Stimulated activated CD8-positive, alpha-beta memory T cell treated with anti-CD3 and anti-CD28 coated beads, Interleukin-4, amount 100 ng/mL, for 4 hours (primary cell): Measurements from ENCODE around the gene MRNIP.
"Not testable (repeated sequence)": the region's sequence is repeated elsewhere in the genome, so short reads cannot be mapped to it uniquely, and the experiment has no call there.

Experiments used
- DNase-seq, 2 donors: peaks; one replicate each; pipeline ENCODE4 v3.0.0-alpha.2; 2020; ENCODE audit warnings: low read depth in 2 of 2, low spot score in 1 of 2

The MRNIP gene

DNA sequence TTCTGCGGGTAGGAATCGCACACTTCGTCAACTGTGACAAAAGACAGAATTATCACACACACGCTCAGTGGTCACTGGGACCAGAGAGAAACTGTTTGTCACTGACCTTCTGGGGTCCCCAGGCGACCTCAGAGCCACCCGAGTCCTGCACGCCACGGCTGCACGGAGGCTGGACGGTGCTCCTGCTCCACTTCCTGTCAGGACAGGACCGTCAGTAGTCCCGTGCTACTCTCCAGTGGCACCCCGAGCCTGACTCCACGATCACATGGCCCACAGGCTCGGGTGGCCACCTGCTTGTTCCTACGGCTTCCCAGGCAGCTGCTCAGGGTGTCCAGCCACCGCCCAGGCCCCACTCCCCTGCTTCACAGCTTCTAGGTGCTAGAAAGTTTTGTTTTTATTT, 17.9 kb downstream of the MRNIP start:
- DNase-seq, result no peak

DNA sequence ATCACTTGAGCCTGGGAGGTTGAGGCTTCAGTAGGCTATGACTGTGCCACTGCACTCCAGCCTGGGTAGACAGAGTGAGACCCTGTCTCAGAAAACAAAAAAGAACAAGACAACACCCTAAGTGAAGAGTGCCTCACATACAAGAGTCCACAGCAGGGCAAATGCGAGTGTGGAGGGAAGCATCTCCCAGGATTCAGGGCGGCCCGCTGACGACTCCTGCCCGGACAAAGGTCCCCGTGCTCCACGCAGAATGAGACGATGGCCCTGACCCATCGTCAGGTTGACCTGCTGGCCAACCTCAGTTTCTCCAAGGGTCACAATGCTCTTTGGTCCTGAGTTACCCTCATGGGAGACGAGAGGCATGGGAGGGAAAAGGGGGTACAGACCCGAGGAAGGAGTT, 18.3 kb downstream of the MRNIP start:
- no peak for DNase-seq

DNA sequence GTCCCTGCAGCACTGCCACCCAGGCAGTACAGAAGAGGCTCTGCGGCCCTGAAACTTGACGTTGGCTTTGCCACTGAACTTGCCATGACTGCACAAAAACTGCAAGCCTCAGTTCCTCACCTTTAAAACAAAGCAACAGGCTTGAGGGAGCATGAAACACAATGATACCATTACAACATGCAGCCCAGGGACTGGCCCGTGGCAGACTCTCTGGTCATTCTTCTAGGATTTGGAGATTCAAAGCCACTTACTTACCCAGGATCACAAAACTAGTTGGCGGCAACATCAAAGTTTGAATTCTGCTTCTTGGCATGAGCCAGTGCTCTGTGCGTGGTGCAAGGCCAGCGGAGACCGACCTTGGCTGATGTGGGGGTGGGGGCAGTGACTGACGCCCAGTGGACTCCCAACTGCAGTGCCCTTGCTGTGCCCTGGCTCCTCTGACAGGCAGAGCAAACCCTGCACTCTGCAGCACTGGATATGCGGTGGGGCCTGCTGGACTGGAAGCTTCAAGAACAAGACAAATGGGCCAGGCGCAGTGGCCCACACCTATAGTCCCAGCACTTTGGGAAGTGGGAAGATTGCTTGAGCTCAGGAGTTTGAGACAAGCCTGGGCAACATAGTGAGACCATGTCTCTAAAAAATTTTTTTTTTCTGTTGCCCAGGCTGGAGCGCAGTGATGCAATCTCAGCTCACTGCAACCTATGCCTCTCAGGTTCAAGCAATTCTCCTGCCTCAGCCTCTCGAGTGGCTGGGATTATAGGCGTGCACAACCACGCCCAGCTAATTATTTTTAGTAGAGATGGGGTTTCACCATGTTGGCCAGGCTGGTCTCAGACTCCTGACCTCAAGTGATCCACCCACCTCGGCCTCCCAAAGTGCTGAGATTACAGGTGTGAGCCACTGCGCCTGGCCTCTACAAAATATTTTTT, 19.0 kb downstream of the MRNIP start:
- DNase-seq, result no peak

DNA sequence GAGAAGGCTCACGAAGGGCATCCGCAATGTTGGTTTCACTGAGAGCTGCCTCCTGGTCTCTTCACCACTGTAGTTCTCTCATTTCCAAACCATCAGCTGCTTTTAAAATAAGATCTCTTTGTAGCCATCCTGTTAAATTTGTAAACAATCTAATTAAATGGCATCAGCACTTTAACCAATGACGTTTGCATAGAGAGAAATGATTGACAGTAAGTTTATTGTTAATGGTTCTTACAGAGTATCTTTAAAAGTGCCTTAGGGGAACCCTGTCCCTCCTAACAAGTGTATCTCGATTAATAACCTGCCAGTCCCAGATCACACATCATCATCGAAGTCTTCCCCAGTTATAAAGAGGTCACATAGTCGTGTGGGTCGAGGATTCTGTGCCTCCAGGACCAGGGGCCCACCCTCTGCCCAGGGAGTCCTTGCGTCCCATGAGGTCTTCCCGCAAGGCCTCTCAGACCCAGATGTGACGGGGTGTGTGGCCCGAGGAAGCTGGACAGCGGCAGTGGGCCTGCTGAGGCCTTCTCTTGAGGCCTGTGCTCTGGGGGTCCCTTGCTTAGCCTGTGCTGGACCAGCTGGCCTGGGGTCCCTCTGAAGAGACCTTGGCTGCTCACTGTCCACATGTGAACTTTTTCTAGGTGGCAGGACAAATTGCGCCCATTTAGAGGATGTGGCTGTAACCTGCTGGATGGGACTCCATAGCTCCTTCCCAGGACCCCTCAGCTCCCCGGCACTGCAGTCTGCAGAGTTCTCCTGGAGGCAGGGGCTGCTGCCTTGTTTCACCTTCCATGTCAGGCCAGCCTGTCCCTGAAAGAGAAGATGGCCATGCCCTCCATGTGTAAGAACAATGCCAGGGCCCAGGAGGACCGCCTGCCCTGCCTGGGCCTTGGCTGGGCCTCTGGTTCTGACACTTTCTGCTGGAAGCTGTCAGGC, 21.3 kb downstream of the MRNIP start:
- DNase-seq, result no peak

DNA sequence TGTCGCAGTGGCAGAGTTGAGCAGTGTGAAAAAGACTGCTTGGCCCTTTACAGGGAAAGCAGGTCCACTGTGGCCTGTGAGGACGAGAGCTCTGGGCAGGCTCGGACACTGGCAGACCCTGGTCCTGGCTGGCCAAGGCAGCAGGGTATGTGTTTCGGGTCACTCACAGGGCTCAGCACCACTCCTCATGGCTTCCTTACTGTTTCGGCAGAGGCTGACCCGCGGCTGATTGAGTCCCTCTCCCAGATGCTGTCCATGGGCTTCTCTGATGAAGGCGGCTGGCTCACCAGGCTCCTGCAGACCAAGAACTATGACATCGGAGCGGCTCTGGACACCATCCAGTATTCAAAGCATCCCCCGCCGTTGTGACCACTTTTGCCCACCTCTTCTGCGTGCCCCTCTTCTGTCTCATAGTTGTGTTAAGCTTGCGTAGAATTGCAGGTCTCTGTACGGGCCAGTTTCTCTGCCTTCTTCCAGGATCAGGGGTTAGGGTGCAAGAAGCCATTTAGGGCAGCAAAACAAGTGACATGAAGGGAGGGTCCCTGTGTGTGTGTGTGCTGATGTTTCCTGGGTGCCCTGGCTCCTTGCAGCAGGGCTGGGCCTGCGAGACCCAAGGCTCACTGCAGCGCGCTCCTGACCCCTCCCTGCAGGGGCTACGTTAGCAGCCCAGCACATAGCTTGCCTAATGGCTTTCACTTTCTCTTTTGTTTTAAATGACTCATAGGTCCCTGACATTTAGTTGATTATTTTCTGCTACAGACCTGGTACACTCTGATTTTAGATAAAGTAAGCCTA, 22.2 kb downstream of the MRNIP start:
- DNase-seq, result no peak

DNA sequence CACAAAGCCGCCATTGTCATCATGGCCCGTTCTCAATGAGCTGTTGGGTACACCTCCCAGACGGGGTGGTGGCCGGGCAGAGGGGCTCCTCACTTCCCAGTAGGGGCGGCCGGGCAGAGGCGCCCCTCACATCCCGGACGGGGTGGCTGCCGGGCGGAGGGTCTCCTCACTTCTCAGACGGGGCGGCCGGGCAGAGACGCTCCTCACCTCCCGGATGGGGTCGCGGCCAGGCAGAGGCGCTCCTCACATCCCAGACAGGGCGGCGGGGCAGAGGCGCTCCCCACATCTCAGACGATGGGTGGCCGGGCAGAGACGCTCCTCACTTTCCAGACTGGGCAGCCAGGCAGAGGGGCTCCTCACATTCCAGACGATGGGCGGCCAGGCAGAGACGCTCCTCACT, 23.7 kb downstream of the MRNIP start:
- DNase-seq, result not testable (repeated sequence)

DNA sequence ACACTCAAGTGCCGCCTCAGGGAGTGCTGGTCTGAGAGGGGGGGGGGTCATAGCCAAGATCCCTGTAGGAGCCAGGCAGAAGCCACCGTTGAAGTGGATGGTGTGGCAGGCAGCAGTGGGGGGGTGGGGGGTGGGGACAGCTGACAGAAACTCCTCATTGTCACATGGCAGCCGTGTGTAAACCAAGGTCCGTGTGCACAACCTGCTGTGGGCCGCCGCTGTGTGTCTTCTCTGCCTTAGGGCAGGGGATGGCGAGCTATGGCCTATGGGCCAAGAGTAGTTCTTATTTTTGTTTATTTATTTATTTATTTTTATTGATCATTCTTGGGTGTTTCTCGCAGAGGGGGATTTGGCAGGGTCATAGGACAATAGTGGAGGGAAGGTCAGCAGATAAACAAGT, 24.5 kb downstream of the MRNIP start:
- DNase-seq, result no peak

DNA sequence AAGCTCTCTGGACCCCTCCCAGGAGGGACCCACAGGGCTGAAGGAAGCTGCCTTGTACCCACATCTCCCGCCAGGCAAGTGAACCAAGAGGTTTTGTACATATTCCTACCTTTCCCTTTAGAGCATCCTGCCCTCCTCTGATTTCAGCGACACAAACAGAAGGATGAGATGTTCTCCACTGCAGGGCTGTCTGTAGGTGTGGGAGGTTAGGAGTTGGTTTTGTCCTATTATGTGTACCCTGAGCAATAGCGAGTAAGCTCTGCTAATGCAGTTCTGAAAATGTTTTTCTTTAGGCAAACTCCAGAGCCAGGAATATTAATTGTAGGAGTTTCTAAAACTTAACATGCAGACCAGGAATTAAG, 24.9 kb downstream of the MRNIP start:
- DNase-seq, result no peak

DNA sequence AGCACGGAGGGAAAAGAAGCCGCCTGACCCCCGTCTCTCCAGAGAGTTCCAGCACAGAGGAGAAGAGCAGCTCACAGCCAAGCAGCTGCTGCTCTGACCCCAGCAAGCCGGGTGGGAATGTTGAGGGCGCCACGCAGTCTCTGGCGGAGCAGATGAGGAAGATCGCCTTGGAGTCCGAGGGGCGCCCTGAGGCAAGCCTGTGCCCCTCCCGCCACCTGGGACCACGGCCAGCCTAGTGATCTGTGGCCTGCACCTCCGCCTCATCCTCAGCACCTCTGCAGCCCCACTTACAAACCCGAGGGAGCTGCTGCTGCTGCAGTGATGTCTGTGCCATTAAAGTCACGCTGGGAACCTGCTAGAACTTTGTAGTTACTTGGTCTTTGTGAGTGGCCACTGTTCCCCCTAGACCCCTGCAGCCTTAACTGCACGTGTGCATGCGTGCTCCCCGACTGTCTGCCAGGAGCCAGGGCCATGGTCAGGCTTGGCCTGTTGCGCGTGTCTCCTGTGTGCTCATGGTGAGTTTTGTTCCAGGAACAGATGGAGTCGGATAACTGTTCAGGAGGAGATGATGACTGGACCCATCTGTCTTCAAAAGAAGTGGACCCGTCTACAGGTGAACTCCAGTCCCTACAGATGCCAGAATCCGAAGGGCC, 25.4 kb downstream of the MRNIP start:
- no peak for DNase-seq

DNA sequence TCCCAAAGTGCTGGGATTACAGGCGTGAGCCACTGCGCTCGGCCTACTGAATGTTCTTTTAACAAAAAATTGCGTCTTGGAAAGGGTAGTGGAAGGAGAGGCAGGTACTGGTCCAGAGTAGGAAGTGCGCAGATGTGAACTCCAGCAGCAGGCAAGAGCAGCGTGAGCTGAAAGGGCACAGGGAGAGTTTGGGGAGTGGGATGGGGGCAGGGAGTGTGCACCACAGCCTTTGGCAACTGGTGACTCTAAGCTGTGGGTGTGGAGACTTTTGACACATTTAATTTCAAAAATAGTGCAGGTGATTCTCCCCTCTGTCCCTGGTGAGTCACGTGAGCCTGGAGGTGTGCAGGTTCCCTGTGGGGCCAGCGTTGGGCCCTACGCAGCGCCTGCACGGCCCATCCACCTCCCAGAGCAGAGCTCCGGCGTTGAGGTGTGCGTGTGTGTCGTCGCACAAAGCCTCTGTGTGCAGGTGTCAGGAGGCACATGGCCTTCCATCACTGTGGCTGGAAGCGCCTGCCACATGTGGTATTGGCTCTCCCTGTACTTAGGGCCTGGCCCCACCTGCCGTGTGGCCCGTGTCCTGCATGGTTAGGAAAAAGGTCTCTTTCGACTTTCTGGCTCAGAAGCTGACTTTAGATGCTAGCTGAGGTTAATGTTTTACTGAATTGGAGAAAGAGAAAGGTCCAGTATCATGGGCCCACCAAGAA, 26.4 kb downstream of the MRNIP start:
- DNase-seq, result no peak

DNA sequence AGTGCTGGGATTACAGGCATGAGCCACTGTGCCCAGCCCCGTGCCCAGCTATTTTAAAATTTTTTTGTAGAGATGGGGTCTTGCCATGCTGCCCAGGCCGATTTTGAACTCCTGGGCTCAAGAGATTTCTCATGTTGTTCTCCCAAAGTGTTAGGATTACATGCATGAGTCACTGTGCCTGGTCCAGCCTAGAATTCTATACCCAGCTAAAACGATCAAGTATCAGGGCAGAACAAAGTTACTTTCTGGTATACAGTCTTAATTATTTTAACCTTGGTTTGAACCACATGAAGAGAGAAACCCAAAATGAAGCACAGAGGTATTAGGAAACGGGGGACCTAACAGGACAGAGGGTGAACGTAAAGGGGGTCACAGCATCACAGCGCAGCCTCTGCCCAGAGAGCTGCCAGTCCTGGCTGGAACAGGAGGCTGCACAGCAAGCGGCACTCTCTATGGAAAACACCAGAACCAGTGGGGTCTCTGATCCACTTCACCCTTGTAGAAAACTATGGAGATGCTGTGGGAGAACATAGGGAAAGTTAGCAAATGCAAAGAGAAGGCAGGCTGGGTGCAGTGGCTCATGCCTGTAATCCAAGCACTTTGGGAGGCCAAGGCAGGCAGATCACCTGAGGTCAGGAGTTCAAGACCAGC, 27.7 kb downstream of the MRNIP start:
- DNase-seq, result no peak

DNA sequence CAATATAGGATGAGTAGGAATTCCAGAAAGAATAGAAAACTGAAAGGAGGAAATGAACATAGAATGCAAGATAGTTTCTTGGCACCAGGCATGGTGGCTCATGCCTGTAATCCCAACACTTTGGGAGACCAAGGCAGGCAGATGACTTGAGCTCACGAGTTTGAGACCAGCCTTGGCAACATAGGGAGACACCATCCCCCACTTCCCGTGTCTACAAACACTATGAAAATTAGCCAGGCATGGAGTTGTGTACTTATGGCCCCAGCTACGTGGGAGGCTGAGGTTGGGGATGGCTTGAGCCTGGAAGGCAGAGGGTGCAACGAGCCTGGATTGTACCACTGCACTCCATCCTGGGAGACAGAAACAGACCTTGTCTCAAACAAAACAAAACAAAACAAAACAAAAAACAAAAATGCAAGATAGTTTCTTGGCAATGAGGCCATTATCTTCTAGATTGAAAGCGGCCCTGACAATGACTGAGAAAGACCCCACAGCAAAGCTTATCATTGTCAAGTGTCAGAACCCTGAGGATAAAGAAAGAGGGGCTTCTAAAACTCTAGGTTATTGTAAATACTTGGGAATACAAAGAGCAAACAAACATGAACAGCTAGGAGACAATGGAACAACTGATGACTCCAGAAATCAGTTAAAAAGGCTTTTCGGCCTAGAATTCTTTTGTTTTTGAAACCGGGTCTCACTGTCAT, 28.7 kb downstream of the MRNIP start:
- DNase-seq, result no peak

DNA sequence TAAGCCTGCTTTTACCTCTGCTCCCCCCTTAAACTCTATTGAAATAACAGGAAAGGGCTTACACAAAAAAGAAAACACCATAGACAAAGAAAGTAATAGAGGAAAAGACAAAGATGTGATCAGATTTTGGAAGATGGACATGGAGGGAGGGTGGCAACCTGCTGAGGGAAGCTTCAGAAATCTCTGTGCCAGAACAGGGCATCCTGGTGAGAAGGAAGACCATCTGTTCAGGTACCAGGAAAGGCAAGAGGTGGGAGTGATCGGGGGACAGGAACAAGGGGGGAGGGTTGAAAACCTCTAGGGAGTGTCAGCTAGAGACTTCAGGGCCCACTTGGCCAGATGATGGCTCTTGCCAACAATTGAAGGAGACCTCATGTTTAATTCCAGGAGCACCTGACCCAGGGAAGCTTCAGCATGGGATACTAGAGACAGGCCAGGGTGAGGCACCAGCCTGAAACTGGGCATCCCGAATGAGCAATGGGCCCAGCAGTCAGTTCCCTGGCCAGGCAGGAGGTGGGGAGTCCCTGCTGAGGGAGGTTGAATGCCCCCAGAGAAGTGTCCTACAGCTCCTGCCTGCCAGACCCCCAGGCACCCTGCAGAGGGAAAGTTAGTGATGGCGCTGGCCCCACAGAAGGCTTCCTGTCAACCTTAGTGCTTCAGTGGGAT, 29.7 kb downstream of the MRNIP start:
- DNase-seq, result no peak

DNA sequence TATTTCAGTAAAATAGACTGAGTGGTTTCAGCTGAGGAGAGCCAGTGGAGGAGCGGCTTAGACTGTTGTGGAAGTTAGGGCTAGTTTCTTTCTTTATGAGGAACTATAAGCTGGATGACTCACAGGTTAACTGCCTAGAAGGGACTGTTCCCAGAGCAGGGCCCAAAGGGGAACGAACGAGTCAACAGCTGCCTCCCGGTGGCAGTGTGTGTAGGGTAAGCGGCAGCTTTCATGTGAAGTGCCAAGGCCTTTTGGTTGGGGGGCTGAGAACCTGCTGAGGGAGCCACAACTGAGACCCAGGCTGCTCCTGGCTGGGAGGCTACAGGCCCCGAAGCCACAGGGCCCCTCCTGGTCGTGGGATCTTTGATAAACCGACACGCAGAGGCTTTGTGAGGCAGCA, 30.9 kb downstream of the MRNIP start:
- DNase-seq, result no peak

DNA sequence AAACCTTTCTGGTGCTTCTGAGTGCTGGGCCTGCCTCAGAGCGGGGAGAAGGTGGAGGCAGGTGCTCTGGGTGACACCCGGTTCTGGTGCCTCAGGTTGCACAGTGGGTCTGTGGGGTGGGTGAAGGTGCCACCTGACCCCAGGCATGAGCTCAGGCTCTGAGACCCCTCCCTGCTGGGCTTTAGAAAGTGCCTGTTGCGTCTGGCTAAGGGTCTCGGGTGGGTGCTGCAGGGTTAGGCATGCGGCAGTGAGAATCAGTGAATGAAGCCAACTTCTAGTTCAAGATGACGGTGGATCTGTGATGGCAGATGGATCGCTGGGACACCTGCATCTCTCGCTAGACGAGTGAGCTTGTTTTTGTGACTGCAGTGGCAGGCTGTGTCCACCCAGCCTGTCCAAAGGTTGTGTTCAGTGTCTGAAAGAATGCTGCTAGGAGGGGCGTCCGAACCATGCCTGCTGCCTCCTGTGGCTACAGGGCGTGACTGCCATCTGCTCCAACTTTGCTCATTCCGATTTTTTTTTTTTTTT, 32.9 kb downstream of the MRNIP start:
- DNase-seq, result no peak

DNA sequence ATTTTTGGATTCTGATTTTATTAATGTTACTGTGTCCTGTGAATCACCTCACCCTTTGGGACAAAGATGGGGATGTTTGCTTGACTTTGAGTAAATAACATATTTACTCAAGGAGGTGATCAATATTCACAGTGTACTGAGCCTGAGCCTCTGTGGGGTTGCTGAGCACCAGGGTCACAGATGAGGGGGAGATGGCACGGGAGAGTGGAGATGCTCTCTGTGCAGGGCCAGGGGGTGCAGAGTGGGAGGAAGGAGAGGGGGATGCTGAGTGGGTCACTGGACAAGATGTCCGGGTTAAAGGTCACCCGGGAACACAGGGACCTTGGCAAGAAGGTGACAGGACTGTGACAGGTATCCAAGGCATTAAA, 33.9 kb downstream of the MRNIP start:
- no peak for DNase-seq

DNA sequence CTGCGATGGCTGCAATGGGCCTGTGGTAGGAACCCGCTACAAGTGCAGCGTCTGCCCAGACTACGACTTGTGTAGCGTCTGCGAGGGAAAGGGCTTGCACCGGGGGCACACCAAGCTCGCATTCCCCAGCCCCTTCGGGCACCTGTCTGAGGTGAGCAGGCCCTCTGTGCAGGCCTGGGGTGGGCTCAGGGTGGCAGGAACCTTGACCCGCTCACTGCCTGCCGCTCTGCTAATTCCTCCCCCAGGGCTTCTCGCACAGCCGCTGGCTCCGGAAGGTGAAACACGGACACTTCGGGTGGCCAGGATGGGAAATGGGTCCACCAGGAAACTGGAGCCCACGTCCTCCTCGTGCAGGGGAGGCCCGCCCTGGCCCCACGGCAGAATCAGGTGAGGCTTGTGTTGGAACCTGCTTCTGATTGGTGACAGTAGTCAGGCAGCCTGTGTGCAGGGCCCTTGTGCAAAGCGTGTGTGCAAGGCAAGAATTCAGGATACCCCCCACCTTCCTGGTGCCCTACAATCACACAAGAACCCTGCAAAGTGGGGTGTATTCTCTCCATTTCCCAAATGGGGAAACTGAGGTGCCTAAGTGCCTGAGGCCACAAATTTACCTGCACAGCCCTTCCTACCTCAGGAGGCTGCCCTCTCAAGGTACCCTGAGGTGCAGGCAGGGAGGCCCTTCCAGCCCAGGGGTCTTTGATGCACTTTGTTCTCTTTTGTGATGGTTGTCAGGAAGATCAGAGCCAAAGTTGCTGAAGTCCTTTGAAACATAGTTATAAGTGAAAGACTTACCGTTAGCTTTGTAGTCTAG, 34.5 kb downstream of the MRNIP start:
- no peak for DNase-seq
